ENCODE measurements around the gene ALAD.

- TF ChIP-seq OSR1 (CRISPR knock-in tag; IDR thresholded peaks at IDR 0.05) (no peak), ESRRG (CRISPR knock-in tag; IDR thresholded peaks at IDR 0.05) (no peak), ZNF8 (CRISPR knock-in tag; IDR thresholded peaks at IDR 0.05) (no peak), ARNTL (CRISPR knock-in tag; IDR thresholded peaks at IDR 0.05; ENCODE audit: borderline replicate concordance, low read depth) (no peak), POU6F1 (CRISPR knock-in tag; IDR thresholded peaks at IDR 0.05; ENCODE audit: borderline replicate concordance, low read depth) (no peak), ZFP30 (CRISPR knock-in tag; IDR thresholded peaks at IDR 0.05) (no peak), CREB5 (CRISPR knock-in tag; IDR thresholded peaks at IDR 0.05; ENCODE audit: low read depth) (no peak), ZC3H10 (CRISPR knock-in tag; IDR thresholded peaks at IDR 0.05) (no peak), SNAI2 (CRISPR knock-in tag; IDR thresholded peaks at IDR 0.05) (no peak), ZNF565 (CRISPR knock-in tag; conservative IDR thresholded peaks at IDR 0.05; ENCODE audit: low read depth) (no peak)
- TF ChIP-seq, protein P1, sequence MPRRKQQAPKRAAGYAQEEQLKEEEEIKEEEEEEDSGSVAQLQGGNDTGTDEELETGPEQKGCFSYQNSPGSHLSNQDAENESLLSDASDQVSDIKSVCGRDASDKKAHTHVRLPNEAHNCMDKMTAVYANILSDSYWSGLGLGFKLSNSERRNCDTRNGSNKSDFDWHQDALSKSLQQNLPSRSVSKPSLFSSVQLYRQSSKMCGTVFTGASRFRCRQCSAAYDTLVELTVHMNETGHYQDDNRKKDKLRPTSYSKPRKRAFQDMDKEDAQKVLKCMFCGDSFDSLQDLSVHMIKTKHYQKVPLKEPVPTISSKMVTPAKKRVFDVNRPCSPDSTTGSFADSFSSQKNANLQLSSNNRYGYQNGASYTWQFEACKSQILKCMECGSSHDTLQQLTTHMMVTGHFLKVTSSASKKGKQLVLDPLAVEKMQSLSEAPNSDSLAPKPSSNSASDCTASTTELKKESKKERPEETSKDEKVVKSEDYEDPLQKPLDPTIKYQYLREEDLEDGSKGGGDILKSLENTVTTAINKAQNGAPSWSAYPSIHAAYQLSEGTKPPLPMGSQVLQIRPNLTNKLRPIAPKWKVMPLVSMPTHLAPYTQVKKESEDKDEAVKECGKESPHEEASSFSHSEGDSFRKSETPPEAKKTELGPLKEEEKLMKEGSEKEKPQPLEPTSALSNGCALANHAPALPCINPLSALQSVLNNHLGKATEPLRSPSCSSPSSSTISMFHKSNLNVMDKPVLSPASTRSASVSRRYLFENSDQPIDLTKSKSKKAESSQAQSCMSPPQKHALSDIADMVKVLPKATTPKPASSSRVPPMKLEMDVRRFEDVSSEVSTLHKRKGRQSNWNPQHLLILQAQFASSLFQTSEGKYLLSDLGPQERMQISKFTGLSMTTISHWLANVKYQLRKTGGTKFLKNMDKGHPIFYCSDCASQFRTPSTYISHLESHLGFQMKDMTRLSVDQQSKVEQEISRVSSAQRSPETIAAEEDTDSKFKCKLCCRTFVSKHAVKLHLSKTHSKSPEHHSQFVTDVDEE (CRISPR knock-in tag; IDR thresholded peaks at IDR 0.05) = no peak
These were observed 44.3 kb downstream of the ALAD start for GRCh38 chr9:113356686-113357292.

Measured in SK-N-SH treated with all-trans-retinoic acid at 6 μM for 48 hours (cell line).